IMR-90 (cell line): Measurements from ENCODE around the gene ENOX2. TPM values are rescaled to one million over a fixed set of nuclear protein-coding genes. Genes with fewer than 3 reads are reported as not detected.

ENCODE experiments used
- ATAC-seq: fragments of 200-7000 bp; cut with Tn5 transposase; 2 replicates; pipeline ENCODE4 v1.9.1; 2020; ENCODE audit warnings: low read depth, mild to moderate bottlenecking, moderate library complexity
- BruUV-seq: library from RNA; stranded (reverse); fragments of 400-500 nt; replicated peaks from 2 replicates; lab custom pipeline; 2021; lab: Mats Ljungman, UMichigan
- CTCF ChIA-PET: fragments of 300-600 bp; formaldehyde crosslinking; extraction: SDS; loops from one replicate; lab custom pipeline; 2021; ENCODE audit warnings: antibody characterized with exemption; lab: Yijun Ruan, JAX
- POLR2A ChIA-PET: fragments of 300-600 bp; sonication (Branson Sonifier 250); formaldehyde crosslinking; loops from one replicate; lab custom pipeline; 2022; ENCODE audit warnings: antibody characterized with exemption; ENCODE audit not compliant: unreplicated experiment; lab: Charles Lee
- DNase-seq: peaks from one replicate; pipeline ENCODE4 v3.0.0; 2013
- H2AFZ ChIP-seq: replicated peaks from 2 replicates; pipeline ENCODE3; 2013; ENCODE audit warnings: low read length, mild to moderate bottlenecking; ENCODE audit not compliant: poor library complexity
- H2AK5ac ChIP-seq: 2 replicates; pipeline ENCODE4 v1.6.1; 2013; ENCODE audit warnings: low read depth, low read length, inconsistent platforms
- H2AK9ac ChIP-seq: replicated peaks from 2 replicates; pipeline ENCODE3; 2013; ENCODE audit warnings: mild to moderate bottlenecking, low read depth, low read length, moderate library complexity; ENCODE audit not compliant: poor library complexity
- H2BK120ac ChIP-seq: 2 replicates; pipeline ENCODE4 v1.6.1; 2013; ENCODE audit warnings: low read depth, low read length, inconsistent platforms
- H2BK15ac ChIP-seq: 3 replicates; pipeline ENCODE4 v1.6.1; 2013; ENCODE audit warnings: low read depth, low read length, inconsistent platforms
- H2BK20ac ChIP-seq: 2 replicates; pipeline ENCODE4 v1.6.1; 2013; ENCODE audit warnings: low read depth, mild to moderate bottlenecking, inconsistent platforms, low read length, moderate library complexity
- H2BK5ac ChIP-seq: 2 replicates; pipeline ENCODE4 v1.6.1; 2013; ENCODE audit warnings: mild to moderate bottlenecking, low read depth, low read length, inconsistent platforms; ENCODE audit not compliant: poor library complexity, severe bottlenecking
- H3K14ac ChIP-seq: replicated peaks from 2 replicates; pipeline ENCODE4 v1.6.1; 2013; ENCODE audit warnings: low read depth, low read length, inconsistent platforms
- H3K18ac ChIP-seq: 2 replicates; pipeline ENCODE4 v1.6.1; 2013; ENCODE audit warnings: low read depth, low read length, control low read depth
- H3K23ac ChIP-seq: 2 replicates; pipeline ENCODE4 v1.6.1; 2013; ENCODE audit warnings: low read depth, low read length, inconsistent platforms
- H3K27ac ChIP-seq: 2 replicates; pipeline ENCODE4 v1.5.1; 2013; ENCODE audit warnings: mild to moderate bottlenecking, control low read depth, low read length; ENCODE audit not compliant: insufficient read depth
- H3K27me3 ChIP-seq: 2 replicates; pipeline ENCODE4 v1.6.1; 2013; ENCODE audit warnings: low read length; ENCODE audit not compliant: control insufficient read depth, insufficient read depth
- H3K36me3 ChIP-seq: 2 replicates; pipeline ENCODE4 v1.6.1; 2013; ENCODE audit warnings: low read length, mixed read lengths; ENCODE audit not compliant: control insufficient read depth, insufficient read depth
- H3K4ac ChIP-seq: 2 replicates; pipeline ENCODE4 v1.6.1; 2013; ENCODE audit warnings: low read depth, low read length, inconsistent platforms
- H3K4me1 ChIP-seq: 2 replicates; pipeline ENCODE4 v1.6.1; 2013; ENCODE audit warnings: low read length, mixed read lengths; ENCODE audit not compliant: control insufficient read depth, insufficient read depth
- H3K4me2 ChIP-seq: 2 replicates; pipeline ENCODE4 v1.6.1; 2013; ENCODE audit warnings: low read depth, mild to moderate bottlenecking, control low read depth, low read length, moderate library complexity
- H3K4me3 ChIP-seq: 2 replicates; pipeline ENCODE4 v1.5.1; 2013; ENCODE audit warnings: low read depth, mild to moderate bottlenecking, control low read depth, low read length, moderate library complexity; ENCODE audit not compliant: insufficient read depth
- H3K56ac ChIP-seq: 2 replicates; pipeline ENCODE4 v1.6.1; 2013; ENCODE audit warnings: low read length, inconsistent platforms; ENCODE audit not compliant: insufficient read depth; ENCODE audit errors: extremely low read depth
- H3K79me1 ChIP-seq, 2 experiments: 2 replicates each; pipeline ENCODE4 v1.6.1; 2013; ENCODE audit warnings: low read length in 2 of 2, inconsistent platforms in 1 of 2, low read depth in 1 of 2
- H3K9ac ChIP-seq: 2 replicates; pipeline ENCODE4 v1.6.1; 2013; ENCODE audit warnings: low read depth, low read length, control low read depth
- H3K9me1 ChIP-seq: 2 replicates; pipeline ENCODE4 v1.6.1; 2013; ENCODE audit warnings: low read length, inconsistent platforms; ENCODE audit not compliant: insufficient read depth
- H3K9me3 ChIP-seq: 2 replicates; pipeline ENCODE4 v1.6.1; 2013; ENCODE audit warnings: low read length; ENCODE audit not compliant: control insufficient read depth, insufficient read depth
- H4K20me1 ChIP-seq: 2 replicates; pipeline ENCODE4 v1.6.1; 2013; ENCODE audit warnings: low read length, inconsistent platforms; ENCODE audit not compliant: insufficient read depth
- H4K5ac ChIP-seq: 2 replicates; pipeline ENCODE4 v1.6.1; 2013; ENCODE audit warnings: mild to moderate bottlenecking, low read depth, low read length, control low read depth
- H4K8ac ChIP-seq, 2 experiments: 2 replicates each; pipeline ENCODE4 v1.6.1; 2013; ENCODE audit warnings: low read depth in 2 of 2, low read length in 2 of 2, control low read depth in 1 of 2, inconsistent platforms in 1 of 2
- H4K91ac ChIP-seq: 2 replicates; pipeline ENCODE4 v1.6.1; 2013; ENCODE audit warnings: low read depth, low read length, inconsistent platforms; ENCODE audit not compliant: insufficient read depth
- CEBPB ChIP-seq: IDR thresholded peaks from 2 replicates; pipeline ENCODE4 v1.6.1; 2012; ENCODE audit warnings: low read depth, low read length, improper control_type of control experiment
- CHD1 ChIP-seq: IDR thresholded peaks from 2 replicates; pipeline ENCODE4 v1.6.1; 2012; ENCODE audit warnings: low read depth, low read length, improper control_type of control experiment
- WGBS, 2 experiments: methylation state at CpG; one replicate each; pipeline versions ENCODE4 v1.1.5 to v1.1.7; 2013; ENCODE audit warnings: missing lambda C conversion rate in 2 of 2; ENCODE audit not compliant: insufficient read length in 1 of 2; ENCODE audit errors: extremely low coverage in 2 of 2; 5-methylcytosine and 5-hydroxymethylcytosine counted together
- dilution Hi-C: fragments of 300-500 bp; cut with HindIII; formaldehyde crosslinking; loops from one replicate; pipeline ENCODE4 v1.14.3; 2018; ENCODE audit warnings: low sequenced_read_pairs; ENCODE audit not compliant: unreplicated experiment
- in situ Hi-C: fragments of 300-500 bp; cut with MboI; formaldehyde crosslinking; loops from 3 replicates; pipeline ENCODE4 v1.14.3; 2019; ENCODE audit warnings: low sequenced_read_pairs, inconsistent platforms, mixed read lengths
- intact Hi-C: fragments of 100-400 bp; cut with micrococcal nuclease; formaldehyde crosslinking; loops from 2 replicates; pipeline ENCODE4 v1.10.0; 2022
- polyA plus RNA-seq, 3 experiments: library from polyadenylated mRNA; depleted of rRNA; stranded (reverse); fragments of >200 nt; gene quantifications; 2 replicates each; pipeline ENCODE4 v1.2.3, GENCODE V29; 2012; ENCODE audit warnings: low replicate concordance in 1 of 3
- total RNA-seq: library from RNA; depleted of rRNA; stranded (reverse); fragments of >200 nt; gene quantifications from 2 replicates; pipeline ENCODE4 v1.2.3, GENCODE V29; 2012

The ENOX2 gene
- total and polyA plus RNA-seq, 2 of the 4 experiments (the other 2 are of a cell fraction), result 6.3 to 11.8 TPM

- Histone ChIP-seq H2BK20ac (no peak overlapping the region), H3K27me3 (no peaks in the 10 kb centered on the region), H2BK5ac (no peak overlapping the region), H3K9ac (no peak overlapping the region), H3K9me1 (peaks cover 1% of the 10 kb centered on the region; the same call in 1 of the 2 replicates), H2AK9ac (no peak overlapping the region), H3K14ac (no peak overlapping the region), H4K20me1 (no peaks in the 10 kb centered on the region), H2BK15ac (no peak overlapping the region), H3K18ac (no peak overlapping the region), H4K5ac (no peak overlapping the region), H3K4me2 (no peak overlapping the region), H2BK120ac (no peak overlapping the region), H2AK5ac (no peak overlapping the region), H3K56ac (no peak overlapping the region), H4K91ac (no peak overlapping the region), H4K8ac (no peak overlapping the region), H3K4me1 (peaks cover 3% of the 10 kb centered on the region), H3K4ac (no peak overlapping the region), H3K9me3 (no peaks in the 10 kb centered on the region), H3K36me3 (no peaks in the 10 kb centered on the region), H3K79me1 (no peaks in the 10 kb centered on the region), H3K4me3 (no peak overlapping the region), H3K23ac (no peak overlapping the region), H3K27ac (no peak overlapping the region), H2AFZ (no peak overlapping the region)
- intact Hi-C loops (no loop called here), dilution Hi-C loops (no loop called here), in situ Hi-C loops (no loop called here)
- ATAC-seq (no peak), DNase-seq (no peak)
- TF ChIP-seq CHD1 (no peak), CEBPB (peak; percentile 59)
- BruUV-seq, result no TSS peak
- ChIA-PET POLR2A (no interaction called here), CTCF (interaction anchor here (0.7 kb wide), 1 partner anchor 253 kb away, joined by 3 read pairs; no protein-coding TSS in a partner anchor)
- WGBS, 2 experiments, result no CpG with 5 or more reads among the region's 3 CpGs
These were observed 266.7 kb downstream of the ENOX2 start for GRCh38 chrX:130636277-130636676.
